ENCODE measurements around the gene RAB27A. TPM values are rescaled to one million over a fixed set of nuclear protein-coding genes. Genes with fewer than 3 reads are reported as not detected.
"Not testable (repeated sequence)": the region's sequence is repeated elsewhere in the genome, so short reads cannot be mapped to it uniquely, and the experiment has no call there.

Gene RAB27A
- total RNA-seq, 1 donor from 2014 or later: 98.6 TPM

DNA sequence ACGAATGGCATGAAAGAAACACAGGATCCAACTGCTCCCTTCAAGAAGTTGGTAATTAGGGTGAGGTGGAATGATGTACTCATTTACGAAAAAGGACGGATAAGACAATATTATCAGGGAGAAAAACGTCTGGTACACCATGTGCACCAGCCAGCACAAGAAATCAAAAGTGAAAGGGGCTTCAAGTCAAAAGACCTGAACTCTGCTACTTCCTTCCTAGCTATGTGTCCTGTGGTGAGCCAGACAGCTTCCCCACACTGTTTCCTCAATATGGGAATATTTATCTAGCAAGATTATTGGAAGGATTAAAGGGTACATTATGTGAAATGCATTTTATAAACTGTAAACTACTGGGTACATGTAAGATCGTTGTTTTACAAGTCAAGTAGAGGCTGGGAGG lies 33.9 kb downstream of the RAB27A start:
- Mint-ChIP-seq H3K9me3 (no peaks in the 10 kb centered on the region), H3K36me3 (ENCODE audit: low read depth) (peaks cover 39% of the 10 kb centered on the region), H3K27ac (peak overlapping the region; percentile 82), H3K4me1 (ENCODE audit: low read depth) (peaks cover 74% of the 10 kb centered on the region), H3K27me3 (ENCODE audit: insufficient read depth) (no peaks in the 10 kb centered on the region), H3K4me3 (peak overlapping the region; percentile 75)
- DNase-seq (ENCODE audit: low spot score): no peak
- intact Hi-C loops (cut with micrococcal nuclease): loop anchor here (1.0 to 2.0 kb wide), 3 partner anchors 12 to 35 kb away; no protein-coding TSS in a partner anchor

DNA sequence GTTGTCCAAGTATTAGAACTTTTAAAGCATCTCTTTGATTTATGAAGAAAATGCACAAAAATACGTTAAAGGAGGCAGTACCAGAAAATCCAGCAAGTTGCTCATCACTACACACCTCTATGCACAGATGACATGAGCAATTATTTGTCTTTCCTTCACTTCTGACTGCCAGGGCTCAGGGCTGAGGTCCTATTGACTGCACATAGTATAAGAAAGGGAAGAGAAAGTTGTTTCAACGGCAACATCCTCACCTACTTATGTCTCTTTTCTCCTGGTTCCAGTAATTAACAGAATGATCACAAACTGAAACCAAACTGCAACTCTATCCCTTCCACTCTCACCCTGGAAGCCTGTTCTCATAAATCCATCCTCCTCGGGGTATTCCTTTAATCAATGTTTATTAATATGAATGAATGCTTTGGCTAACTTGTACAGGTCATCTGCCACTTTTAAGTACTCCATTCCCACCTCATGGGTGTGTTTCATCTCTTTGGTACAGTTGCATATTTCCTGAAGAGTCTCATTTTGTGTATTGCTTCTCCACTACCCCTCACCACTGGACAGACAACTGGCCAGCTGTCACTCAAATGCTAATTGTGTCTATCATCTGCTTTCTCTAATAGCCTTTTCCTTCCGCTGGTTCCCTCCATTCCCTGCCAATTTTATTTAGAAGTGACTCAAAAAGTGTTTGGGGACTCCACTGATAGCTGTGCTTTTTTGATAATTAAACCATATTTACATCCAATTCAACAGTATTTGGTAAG lies 34.5 kb downstream of the RAB27A start:
- H3K27me3 Mint-ChIP-seq (ENCODE audit: insufficient read depth): no peaks in the 10 kb centered on the region
- no peaks in the 10 kb centered on the region for H3K9me3 Mint-ChIP-seq
- H3K4me1 Mint-ChIP-seq (ENCODE audit: low read depth): peaks cover 74% of the 10 kb centered on the region
- peak overlapping the region; percentile 82 for H3K27ac Mint-ChIP-seq
- H3K4me3 Mint-ChIP-seq: peak overlapping the region; percentile 75
- intact Hi-C loops (cut with micrococcal nuclease): loop anchor here (2.0 kb wide), 2 partner anchors 16 to 34 kb away; no protein-coding TSS in a partner anchor
- H3K36me3 Mint-ChIP-seq (ENCODE audit: low read depth): peaks cover 37% of the 10 kb centered on the region
- DNase-seq (ENCODE audit: low spot score): no peak

DNA sequence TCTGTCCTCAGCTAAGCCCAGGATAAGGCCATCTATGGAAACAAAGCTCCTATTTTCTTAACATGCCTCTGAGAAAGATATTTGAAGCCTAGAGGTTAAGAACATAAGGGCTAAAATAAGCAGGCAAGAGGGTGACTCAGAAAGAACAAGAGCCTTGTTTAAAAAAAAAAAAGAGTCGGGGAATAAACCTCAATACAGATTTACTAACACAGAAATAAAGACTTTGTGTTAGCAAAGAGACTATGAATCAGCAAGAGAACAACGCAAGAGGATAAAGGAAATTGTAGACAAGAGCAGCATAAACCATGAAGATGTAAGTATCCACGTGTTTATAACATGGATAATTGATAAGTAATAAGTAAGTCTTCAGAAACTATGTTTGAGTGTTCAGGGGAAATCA lies 36.0 kb downstream of the RAB27A start:
- Mint-ChIP-seq H3K27ac (peak overlapping the region; percentile 78), H3K36me3 (ENCODE audit: low read depth) (peaks cover 41% of the 10 kb centered on the region), H3K9me3 (no peaks in the 10 kb centered on the region), H3K27me3 (ENCODE audit: insufficient read depth) (no peaks in the 10 kb centered on the region), H3K4me1 (ENCODE audit: low read depth) (peaks cover 75% of the 10 kb centered on the region), H3K4me3 (no peak overlapping the region)
- intact Hi-C loops (cut with micrococcal nuclease): loop anchor here (2.0 kb wide), 1 partner anchor 13 kb away; no protein-coding TSS in a partner anchor
- no peak for DNase-seq (ENCODE audit: low spot score)

DNA sequence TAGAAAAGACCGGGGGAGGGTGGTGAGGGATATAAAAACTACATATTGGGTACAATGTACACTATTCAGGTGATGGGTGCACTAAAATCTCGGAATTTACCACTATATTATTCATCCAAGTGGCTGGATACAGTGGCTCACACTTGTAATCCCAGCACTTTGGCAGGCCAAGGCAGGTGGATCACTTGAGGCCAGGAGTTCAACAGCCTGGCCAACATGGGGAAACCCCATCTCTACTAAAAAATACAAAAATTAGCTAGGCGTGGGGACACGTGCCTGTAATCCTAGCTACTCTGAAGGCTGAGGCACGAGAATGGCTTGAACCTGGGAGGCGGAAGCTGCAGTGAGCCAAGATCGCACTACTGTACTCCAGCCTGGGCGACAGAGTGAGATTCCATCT lies 37.4 kb downstream of the RAB27A start:
- not testable (repeated sequence) for H3K27me3 Mint-ChIP-seq (ENCODE audit: insufficient read depth); DNase-seq (ENCODE audit: low spot score); H3K4me3 Mint-ChIP-seq; H3K27ac Mint-ChIP-seq; H3K9me3 Mint-ChIP-seq
- intact Hi-C loops (cut with micrococcal nuclease): loop anchor here (2.0 kb wide), 1 partner anchor 15 kb away; no protein-coding TSS in a partner anchor
- H3K36me3 Mint-ChIP-seq (ENCODE audit: low read depth): peaks cover 42% of the 10 kb centered on the region
- peaks cover 73% of the 10 kb centered on the region for H3K4me1 Mint-ChIP-seq (ENCODE audit: low read depth)

- peaks cover 35% of the 10 kb centered on the region for H3K36me3 Mint-ChIP-seq (ENCODE audit: low read depth)
- H3K4me1 Mint-ChIP-seq (ENCODE audit: low read depth): peaks cover 64% of the 10 kb centered on the region
- H3K4me3 Mint-ChIP-seq: peak overlapping the region; percentile 2
- intact Hi-C loops (cut with micrococcal nuclease): loop anchor here (1.0 kb wide), 1 partner anchor 9 kb away; no protein-coding TSS in a partner anchor
- H3K9me3 Mint-ChIP-seq: no peaks in the 10 kb centered on the region
- H3K27ac Mint-ChIP-seq: peak overlapping the region; percentile 63
- no peak for DNase-seq (ENCODE audit: low spot score)
- no peaks in the 10 kb centered on the region for H3K27me3 Mint-ChIP-seq (ENCODE audit: insufficient read depth)
Observed at GRCh38 chr15:55250941-55251340, 38.7 kb downstream of the RAB27A start.

- intact Hi-C loops (cut with micrococcal nuclease): no loop called here
- Mint-ChIP-seq H3K36me3 (ENCODE audit: low read depth) (peaks cover 33% of the 10 kb centered on the region), H3K4me1 (ENCODE audit: low read depth) (peaks cover 59% of the 10 kb centered on the region), H3K27me3 (ENCODE audit: insufficient read depth) (no peaks in the 10 kb centered on the region), H3K4me3 (no peak overlapping the region), H3K9me3 (no peaks in the 10 kb centered on the region), H3K27ac (no peak overlapping the region)
- DNase-seq (ENCODE audit: low spot score): no peak
Observed at GRCh38 chr15:55250392-55250791, 39.2 kb downstream of the RAB27A start.

- intact Hi-C loops (cut with micrococcal nuclease): not testable (repeated sequence)
- peaks cover 59% of the 10 kb centered on the region for H3K4me1 Mint-ChIP-seq (ENCODE audit: low read depth)
Observed at GRCh38 chr15:55249885-55250284, 39.7 kb downstream of the RAB27A start.

GRCh38 chr15:55248895-55249294 lies 40.7 kb downstream of the RAB27A start:
- intact Hi-C loops (cut with micrococcal nuclease): no loop called here
- H3K36me3 Mint-ChIP-seq (ENCODE audit: low read depth): peaks cover 40% of the 10 kb centered on the region
- H3K27ac Mint-ChIP-seq: no peak overlapping the region
- H3K4me3 Mint-ChIP-seq: no peak overlapping the region
- no peak for DNase-seq (ENCODE audit: low spot score)
- H3K9me3 Mint-ChIP-seq: no peaks in the 10 kb centered on the region
- no peaks in the 10 kb centered on the region for H3K27me3 Mint-ChIP-seq (ENCODE audit: insufficient read depth)
- H3K4me1 Mint-ChIP-seq (ENCODE audit: low read depth): peaks cover 63% of the 10 kb centered on the region

More at GRCh38 chr15:55249885-55250284, 39.7 kb downstream of the RAB27A start:
- not testable (repeated sequence) for H3K4me3 Mint-ChIP-seq; H3K27me3 Mint-ChIP-seq (ENCODE audit: insufficient read depth); DNase-seq (ENCODE audit: low spot score); H3K27ac Mint-ChIP-seq; H3K9me3 Mint-ChIP-seq
- H3K36me3 Mint-ChIP-seq (ENCODE audit: low read depth): peaks cover 32% of the 10 kb centered on the region

DNA sequence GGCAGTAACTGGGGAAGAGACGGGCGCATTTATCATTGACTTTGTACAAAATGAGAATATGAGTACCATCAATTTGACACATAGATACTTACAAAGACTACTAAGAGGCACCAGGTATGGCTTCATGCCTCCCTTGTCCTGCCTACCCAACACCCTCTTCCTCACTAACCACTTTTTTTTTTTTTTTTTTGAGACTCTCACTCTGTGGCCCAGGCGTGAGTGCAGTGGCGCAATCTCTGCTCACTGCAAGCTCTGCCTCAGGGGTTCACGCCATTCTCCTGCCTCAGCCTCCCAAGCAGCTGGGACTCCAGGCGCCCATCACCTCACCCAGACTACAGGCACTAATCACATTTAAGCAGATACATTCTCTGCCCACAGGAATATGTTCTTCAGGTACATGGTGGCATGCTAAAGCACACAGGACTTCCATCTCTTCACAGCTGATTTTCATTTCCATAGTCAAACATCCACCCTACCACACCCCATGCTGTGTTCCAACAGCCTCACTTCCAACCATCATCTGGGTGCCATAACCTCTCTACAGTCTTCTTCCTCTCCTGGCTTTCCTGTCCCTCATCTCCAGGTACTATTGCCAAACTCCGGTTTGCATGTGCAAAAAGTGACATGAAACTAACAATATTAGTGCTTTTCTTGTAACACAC lies 41.7 kb downstream of the RAB27A start:
- Mint-ChIP-seq H3K4me1 (ENCODE audit: low read depth) (peaks cover 65% of the 10 kb centered on the region), H3K9me3 (no peaks in the 10 kb centered on the region), H3K4me3 (no peak overlapping the region), H3K27ac (no peak overlapping the region), H3K27me3 (ENCODE audit: insufficient read depth) (no peaks in the 10 kb centered on the region), H3K36me3 (ENCODE audit: low read depth) (peaks cover 37% of the 10 kb centered on the region)
- intact Hi-C loops (cut with micrococcal nuclease): loop anchor here (1.0 kb wide), 1 partner anchor 11 kb away; no protein-coding TSS in a partner anchor
- DNase-seq (ENCODE audit: low spot score): no peak

- no peak for DNase-seq (ENCODE audit: low spot score)
- Mint-ChIP-seq H3K4me1 (ENCODE audit: low read depth) (peaks cover 70% of the 10 kb centered on the region), H3K4me3 (no peak overlapping the region), H3K27me3 (ENCODE audit: insufficient read depth) (no peaks in the 10 kb centered on the region), H3K27ac (no peak overlapping the region), H3K36me3 (ENCODE audit: low read depth) (peaks cover 37% of the 10 kb centered on the region), H3K9me3 (no peaks in the 10 kb centered on the region)
- intact Hi-C loops (cut with micrococcal nuclease): loop anchor here (1.0 kb wide), 1 partner anchor 10 kb away; no protein-coding TSS in a partner anchor
Observed at GRCh38 chr15:55247311-55247710, 42.3 kb downstream of the RAB27A start.

GRCh38 chr15:55246567-55246966 lies 43.0 kb downstream of the RAB27A start:
- no peak overlapping the region for H3K4me3 Mint-ChIP-seq
- H3K27me3 Mint-ChIP-seq (ENCODE audit: insufficient read depth): no peaks in the 10 kb centered on the region
- DNase-seq (ENCODE audit: low spot score): no peak
- H3K4me1 Mint-ChIP-seq (ENCODE audit: low read depth): peaks cover 70% of the 10 kb centered on the region
- intact Hi-C loops (cut with micrococcal nuclease): no loop called here
- H3K9me3 Mint-ChIP-seq: no peaks in the 10 kb centered on the region
- H3K27ac Mint-ChIP-seq: no peak overlapping the region
- H3K36me3 Mint-ChIP-seq (ENCODE audit: low read depth): peaks cover 35% of the 10 kb centered on the region

DNA sequence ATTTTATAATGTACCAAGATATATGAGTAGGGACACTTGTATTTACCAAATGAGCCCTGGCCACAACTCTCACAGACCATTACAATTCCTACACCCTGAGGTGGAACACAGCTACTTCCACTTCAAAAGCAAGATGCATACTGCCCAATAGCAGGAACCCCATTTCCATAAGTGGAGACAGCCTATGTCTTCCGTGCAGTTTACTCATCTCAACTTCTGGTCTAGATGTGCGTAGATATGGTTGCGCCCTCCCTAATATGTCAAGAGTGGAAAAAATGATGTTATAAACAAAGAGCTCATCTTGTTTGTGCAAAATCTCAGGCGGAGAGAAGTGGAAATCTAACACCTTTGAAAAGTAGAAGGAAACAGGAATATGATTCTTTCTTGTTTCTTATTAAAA lies 44.6 kb downstream of the RAB27A start:
- Mint-ChIP-seq H3K9me3 (no peaks in the 10 kb centered on the region), H3K27me3 (ENCODE audit: insufficient read depth) (no peaks in the 10 kb centered on the region), H3K36me3 (ENCODE audit: low read depth) (peaks cover 31% of the 10 kb centered on the region), H3K4me3 (no peak overlapping the region), H3K4me1 (ENCODE audit: low read depth) (peaks cover 67% of the 10 kb centered on the region), H3K27ac (peak overlapping the region; percentile 64)
- DNase-seq (ENCODE audit: low spot score): no peak
- intact Hi-C loops (cut with micrococcal nuclease): no loop called here

DNA sequence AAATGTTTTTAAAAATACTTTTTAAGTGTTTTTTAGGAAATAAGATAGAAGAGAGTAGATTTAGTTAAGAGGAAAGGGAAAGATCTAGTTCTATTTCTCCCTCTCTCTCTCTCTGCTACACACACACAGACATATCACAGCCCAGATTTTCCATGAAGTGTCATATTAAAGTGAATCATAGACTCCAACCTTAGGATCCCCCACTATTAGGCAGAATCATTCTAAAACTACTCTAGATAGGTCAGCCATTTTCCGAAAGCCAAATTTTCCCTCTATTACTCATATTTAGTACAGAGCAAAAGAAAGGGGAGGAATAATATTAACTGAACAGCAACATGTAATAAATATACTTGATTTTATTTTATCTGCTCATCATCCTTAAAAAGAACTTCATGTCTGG lies 47.7 kb downstream of the RAB27A start:
- intact Hi-C loops (cut with micrococcal nuclease): loop anchor here (1.0 kb wide), 3 partner anchors 9 to 47 kb away; partner anchors contain the start of gene RAB27A
- no peak overlapping the region for H3K4me3 Mint-ChIP-seq

More for the DNA sequence above, 47.7 kb downstream of the RAB27A start:
- H3K9me3 Mint-ChIP-seq: no peaks in the 10 kb centered on the region
- peaks cover 37% of the 10 kb centered on the region for H3K36me3 Mint-ChIP-seq (ENCODE audit: low read depth)
- DNase-seq (ENCODE audit: low spot score): no peak
- H3K4me1 Mint-ChIP-seq (ENCODE audit: low read depth): peaks cover 76% of the 10 kb centered on the region
- no peaks in the 10 kb centered on the region for H3K27me3 Mint-ChIP-seq (ENCODE audit: insufficient read depth)
- peak overlapping the region; percentile 41 for H3K27ac Mint-ChIP-seq

Measured in activated T-helper 1 cell treated with anti-CD3 and anti-CD28 coated beads, Interleukin-12 subunit alpha, Interleukin-12 subunit beta, Interleukin-2, Interleukin-4 antibody, amounts not matched to agents 30 ng/mL and 10 ng/mL and 1 ng/mL, durations not matched to agents 14 hours and 24 hours and 36 hours (primary cell).